ENCODE measurements around the gene NDUFAF7.

DNA sequence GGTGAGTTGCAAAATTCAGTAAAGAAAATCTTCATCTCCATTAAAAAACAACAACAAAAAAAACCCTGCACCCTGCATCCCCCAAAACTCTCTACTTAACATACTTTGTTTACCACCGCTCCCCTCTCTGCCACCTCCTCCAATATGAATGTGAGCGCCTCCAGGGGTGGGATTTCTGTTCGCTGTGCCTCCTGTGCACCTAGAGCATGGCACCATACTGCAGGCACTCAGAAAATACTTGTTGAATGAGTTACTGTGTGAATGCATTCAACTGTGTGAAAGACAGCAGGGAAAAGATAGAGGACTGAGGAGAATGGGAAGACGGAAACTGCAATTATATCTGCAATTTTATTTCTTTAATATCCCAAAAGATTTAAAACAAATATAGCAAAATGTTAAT is 4.6 kb upstream of the NDUFAF7 start:
- TF ChIP-seq POLR2A (IDR thresholded peaks at IDR 0.05; ENCODE audit: low read depth, low read length), result no peak
- TF ChIP-seq POLR2AphosphoS5 (IDR thresholded peaks at IDR 0.05; ENCODE audit: low read depth, low read length), result no peak
- TF ChIP-seq TAF1 (IDR thresholded peaks at IDR 0.05; ENCODE audit: borderline replicate concordance, low read depth, low read length), result no peak

All from GM12892 (cell line).